Measurements from ENCODE around the gene APEH. TPM values are rescaled to one million over a fixed set of nuclear protein-coding genes. Genes with fewer than 3 reads are reported as not detected.

APEH gene
- total RNA-seq, 1 donor from 2014 or later: 80.8 TPM

DNA sequence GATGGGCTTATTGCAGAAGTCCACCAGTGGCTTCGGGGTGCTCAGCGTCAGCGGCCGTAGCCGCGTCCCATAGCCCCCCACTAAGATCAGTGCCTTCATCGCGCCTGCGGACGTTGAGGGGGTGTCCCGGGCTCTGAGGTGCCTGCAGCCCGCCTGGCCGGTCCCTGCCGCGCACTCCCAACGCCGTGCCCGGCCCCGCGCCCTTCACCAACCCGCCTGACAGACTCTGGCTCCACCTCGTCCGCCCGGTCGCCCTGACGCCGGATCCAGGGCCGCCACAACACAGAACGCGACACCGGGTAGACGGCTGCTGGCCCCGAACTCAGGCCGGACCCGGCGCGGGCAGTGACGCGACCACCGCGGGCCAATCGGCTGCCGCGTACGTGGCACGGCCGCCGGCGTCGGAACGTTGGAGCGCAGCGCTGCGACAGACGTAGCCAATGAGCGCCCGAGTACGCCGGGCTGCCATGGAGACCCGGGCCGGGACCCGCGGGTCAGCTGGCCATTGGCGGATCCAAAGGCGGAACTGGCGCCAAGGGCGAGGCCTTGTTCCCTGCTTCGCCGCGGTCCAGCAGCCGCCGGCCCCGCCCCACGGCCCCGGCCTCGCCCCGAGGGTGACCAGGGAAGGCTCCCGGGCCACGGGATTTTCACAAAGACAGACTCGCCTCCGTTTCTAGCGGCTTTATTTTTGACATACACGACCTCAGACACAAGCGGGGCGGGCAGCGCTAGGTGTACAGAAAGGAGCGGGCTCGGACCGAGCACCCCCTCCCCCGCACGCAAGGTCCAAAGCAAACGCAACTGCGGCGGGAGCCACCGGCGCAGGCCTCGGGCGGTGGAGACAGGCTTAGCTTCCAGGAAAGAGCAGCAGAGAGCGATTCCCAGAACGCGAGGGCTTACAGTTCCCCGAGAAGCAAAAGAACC lies 49.7 kb downstream of the APEH start, which contains the start of gene GMPPB:
Gene GMPPB, minus strand, starts transcription at position 324 of the 924 bp plus-strand sequence. Its CDS starts 225 bp downstream, at position 99.
- Histone ChIP-seq H3K27ac (ENCODE audit: low read depth, low read length) (peak within 1 kb of the TSS; percentile 88), H3K9me3 (ENCODE audit: insufficient read depth, low read depth, low read length) (no peaks in the 10 kb centered on the region), H3K4me2 (ENCODE audit: low read length) (peak within 1 kb of the TSS; percentile 86), H3K4me3 (ENCODE audit: insufficient read depth, low read depth, low read length) (peak within 1 kb of the TSS; percentile 97), H3K79me2 (ENCODE audit: insufficient read depth, low read length) (peaks cover 33% of the 10 kb centered on the region), H3K36me3 (ENCODE audit: insufficient read depth, low read length) (peaks cover 13% of the 10 kb centered on the region), H3K9ac (ENCODE audit: low read length) (peak within 1 kb of the TSS; percentile 99), H3K27me3 (ENCODE audit: insufficient read depth, low read length) (no peaks in the 10 kb centered on the region), H3K4me1 (ENCODE audit: insufficient read depth, low read length) (peaks cover 20% of the 10 kb centered on the region), H2AFZ (ENCODE audit: low read depth, low read length) (peak within 1 kb of the TSS; percentile 63), H4K20me1 (ENCODE audit: insufficient read depth, low read length) (peaks cover 30% of the 10 kb centered on the region)
- Mint-ChIP-seq H3K27ac (ENCODE audit: unreplicated experiment) (peak within 1 kb of the TSS; percentile 98), H3K27me3 (ENCODE audit: low read depth, unreplicated experiment) (no peaks in the 10 kb centered on the region), H3K4me3 (ENCODE audit: unreplicated experiment) (peak within 1 kb of the TSS; percentile 94), H3K4me1 (ENCODE audit: low read depth, unreplicated experiment) (peaks cover 7% of the 10 kb centered on the region), H3K9me3 (ENCODE audit: unreplicated experiment) (no peaks in the 10 kb centered on the region), H3K36me3 (ENCODE audit: low read depth, unreplicated experiment) (peaks cover 6% of the 10 kb centered on the region)
- FAIRE-seq: no peak
- DNase-seq (ENCODE audit: low read depth): peak; percentile 88
- TF ChIP-seq, protein P1, sequence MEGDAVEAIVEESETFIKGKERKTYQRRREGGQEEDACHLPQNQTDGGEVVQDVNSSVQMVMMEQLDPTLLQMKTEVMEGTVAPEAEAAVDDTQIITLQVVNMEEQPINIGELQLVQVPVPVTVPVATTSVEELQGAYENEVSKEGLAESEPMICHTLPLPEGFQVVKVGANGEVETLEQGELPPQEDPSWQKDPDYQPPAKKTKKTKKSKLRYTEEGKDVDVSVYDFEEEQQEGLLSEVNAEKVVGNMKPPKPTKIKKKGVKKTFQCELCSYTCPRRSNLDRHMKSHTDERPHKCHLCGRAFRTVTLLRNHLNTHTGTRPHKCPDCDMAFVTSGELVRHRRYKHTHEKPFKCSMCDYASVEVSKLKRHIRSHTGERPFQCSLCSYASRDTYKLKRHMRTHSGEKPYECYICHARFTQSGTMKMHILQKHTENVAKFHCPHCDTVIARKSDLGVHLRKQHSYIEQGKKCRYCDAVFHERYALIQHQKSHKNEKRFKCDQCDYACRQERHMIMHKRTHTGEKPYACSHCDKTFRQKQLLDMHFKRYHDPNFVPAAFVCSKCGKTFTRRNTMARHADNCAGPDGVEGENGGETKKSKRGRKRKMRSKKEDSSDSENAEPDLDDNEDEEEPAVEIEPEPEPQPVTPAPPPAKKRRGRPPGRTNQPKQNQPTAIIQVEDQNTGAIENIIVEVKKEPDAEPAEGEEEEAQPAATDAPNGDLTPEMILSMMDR (IDR thresholded peaks at IDR 0.05; ENCODE audit: insufficient read depth, low read depth, low read length): no peak
- no peak for TF ChIP-seq EZH2 (IDR thresholded peaks at IDR 0.05; ENCODE audit: insufficient read depth, low read length)

- Mint-ChIP-seq H3K4me3 (ENCODE audit: unreplicated experiment) (peak overlapping the region; percentile 94), H3K4me1 (ENCODE audit: low read depth, unreplicated experiment) (peaks cover 7% of the 10 kb centered on the region), H3K27ac (ENCODE audit: unreplicated experiment) (peak overlapping the region; percentile 98), H3K36me3 (ENCODE audit: low read depth, unreplicated experiment) (peaks cover 6% of the 10 kb centered on the region), H3K27me3 (ENCODE audit: low read depth, unreplicated experiment) (no peaks in the 10 kb centered on the region), H3K9me3 (ENCODE audit: unreplicated experiment) (no peaks in the 10 kb centered on the region)
- no peak for FAIRE-seq
- peaks cover 27% of the 10 kb centered on the region for H4K20me1 ChIP-seq (ENCODE audit: insufficient read depth, low read length)
- H3K4me2 ChIP-seq (ENCODE audit: low read length): peak overlapping the region; percentile 86
- H3K4me1 ChIP-seq (ENCODE audit: insufficient read depth, low read length): peaks cover 14% of the 10 kb centered on the region
- peak overlapping the region; percentile 63 for H2AFZ ChIP-seq (ENCODE audit: low read depth, low read length)
- DNase-seq (ENCODE audit: low read depth): no peak
- H3K36me3 ChIP-seq (ENCODE audit: insufficient read depth, low read length): peaks cover 13% of the 10 kb centered on the region
- H3K79me2 ChIP-seq (ENCODE audit: insufficient read depth, low read length): peaks cover 33% of the 10 kb centered on the region
- TF ChIP-seq, protein P1 (IDR thresholded peaks at IDR 0.05; ENCODE audit: insufficient read depth, low read depth, low read length): no peak
- TF ChIP-seq EZH2 (IDR thresholded peaks at IDR 0.05; ENCODE audit: insufficient read depth, low read length): no peak
- H3K27me3 ChIP-seq (ENCODE audit: insufficient read depth, low read length): no peaks in the 10 kb centered on the region
- H3K9me3 ChIP-seq (ENCODE audit: insufficient read depth, low read depth, low read length): no peaks in the 10 kb centered on the region
- peak overlapping the region; percentile 99 for H3K9ac ChIP-seq (ENCODE audit: low read length)
- peak overlapping the region; percentile 81 for H3K27ac ChIP-seq (ENCODE audit: low read depth, low read length)
- peak overlapping the region; percentile 97 for H3K4me3 ChIP-seq (ENCODE audit: insufficient read depth, low read depth, low read length)
Observed at GRCh38 chr3:49724586-49724985, 50.4 kb downstream of the APEH start.

Data from astrocyte (in vitro differentiated cells and primary cell).